Upper lobe of left lung (tissue), 4 donors: ENCODE data around the gene MTCL1.

Experiments
- CTCF ChIP-seq, 6 experiments: fragments of 450-650 bp in 4 of 6; fragments of 200-600 bp in 2 of 6; sonication (generic) in 2 of 6; IDR thresholded peaks; one replicate each; pipeline ENCODE4 v1.5.1; 2016 to 2019; ENCODE audit warnings: antibody characterized with exemption in 6 of 6
- POLR2A ChIP-seq, 4 donors: fragments of 450-650 bp; IDR thresholded peaks; one replicate each; pipeline ENCODE4 v1.5.1; 2016 to 2017; ENCODE audit warnings: antibody characterized with exemption in 4 of 4, mild to moderate bottlenecking in 2 of 4

GRCh38 chr18:8684577-8684976 lies 20.8 kb upstream of the MTCL1 start:
- TF ChIP-seq CTCF (IDR thresholded peaks at IDR 0.05), result no peak
- no peak for TF ChIP-seq POLR2A (IDR thresholded peaks at IDR 0.05)
